Eye (tissue), 1 donor: ENCODE data around the gene NPY1R.

Experiments
- DNase-seq: peaks from one replicate; pipeline ENCODE4 v3.0.0-alpha.2; 2015

The NPY1R gene

GRCh38 chr4:163332526-163333406 is at the start of gene NPY1R:
TSS of gene NPY1R (minus strand) at chr4:163332596. CDS start at chr4:163326554, 6,042 bp downstream.
- DNase-seq = peak; percentile 94

GRCh38 chr4:163380703-163381102 is 48.3 kb upstream of the NPY1R start:
- DNase-seq = no peak

- DNase-seq = no peak
Measured at GRCh38 chr4:163378661-163379060, 46.3 kb upstream of the NPY1R start.

- DNase-seq = no peak
Measured at GRCh38 chr4:163372029-163372428, 39.6 kb upstream of the NPY1R start.

- no peak for DNase-seq
Measured at GRCh38 chr4:163367651-163368050, 35.3 kb upstream of the NPY1R start.

GRCh38 chr4:163356104-163356503 is 23.7 kb upstream of the NPY1R start:
- DNase-seq = no peak

- DNase-seq = no peak
Measured at GRCh38 chr4:163353054-163353453, 20.7 kb upstream of the NPY1R start.

GRCh38 chr4:163350672-163351071 is 18.3 kb upstream of the NPY1R start:
- no peak for DNase-seq

- peak; percentile 76 for DNase-seq
Measured at GRCh38 chr4:163344147-163345125, 12.0 kb upstream of the NPY1R start.

GRCh38 chr4:163343604-163344146 is 11.3 kb upstream of the NPY1R start, which contains the start of gene NPY5R:
TSS of gene NPY5R (plus strand) at chr4:163343892. CDS start at chr4:163350274, 6,382 bp downstream.
- DNase-seq = peak; percentile 63

GRCh38 chr4:163335384-163335783 is 3.0 kb upstream of the NPY1R start:
- DNase-seq = no peak

GRCh38 chr4:163331629-163332376 is 593 bp downstream of the NPY1R start:
- DNase-seq = peak; percentile 78

GRCh38 chr4:163330916-163331628 is 1.3 kb downstream of the NPY1R start:
- peak; percentile 49 for DNase-seq

GRCh38 chr4:163317110-163317509 is 15.3 kb downstream of the NPY1R start:
- no peak for DNase-seq

- DNase-seq = no peak
Measured at GRCh38 chr4:163309466-163309865, 22.9 kb downstream of the NPY1R start.

GRCh38 chr4:163303069-163303468 is 29.3 kb downstream of the NPY1R start:
- DNase-seq = no peak

GRCh38 chr4:163300445-163300844 is 32.0 kb downstream of the NPY1R start:
- DNase-seq = no peak

- no peak for DNase-seq
Measured at GRCh38 chr4:163295138-163295537, 37.3 kb downstream of the NPY1R start.

GRCh38 chr4:163284304-163284703 is 48.1 kb downstream of the NPY1R start:
- DNase-seq = no peak

GRCh38 chr4:163280703-163281519 is 51.5 kb downstream of the NPY1R start:
- DNase-seq = no peak

- DNase-seq = no peak
Measured at GRCh38 chr4:163279713-163280112, 52.7 kb downstream of the NPY1R start.
